Activated CD4-positive, alpha-beta T cell treated with anti-CD3 and anti-CD28 coated beads, Interleukin-10, Interleukin-2, amounts not matched to agents 100 ng/mL and 50 ng/mL, durations not matched to agents 16 hours and 8 hours (primary cell): Measurements from ENCODE around the gene CEACAM18.
"Not testable (repeated sequence)": the region's sequence is repeated elsewhere in the genome, so short reads cannot be mapped to it uniquely, and the experiment has no call there.

Source experiments
- DNase-seq: peaks from one replicate; pipeline ENCODE4 v3.0.0-alpha.2; 2020

The CEACAM18 gene

DNA sequence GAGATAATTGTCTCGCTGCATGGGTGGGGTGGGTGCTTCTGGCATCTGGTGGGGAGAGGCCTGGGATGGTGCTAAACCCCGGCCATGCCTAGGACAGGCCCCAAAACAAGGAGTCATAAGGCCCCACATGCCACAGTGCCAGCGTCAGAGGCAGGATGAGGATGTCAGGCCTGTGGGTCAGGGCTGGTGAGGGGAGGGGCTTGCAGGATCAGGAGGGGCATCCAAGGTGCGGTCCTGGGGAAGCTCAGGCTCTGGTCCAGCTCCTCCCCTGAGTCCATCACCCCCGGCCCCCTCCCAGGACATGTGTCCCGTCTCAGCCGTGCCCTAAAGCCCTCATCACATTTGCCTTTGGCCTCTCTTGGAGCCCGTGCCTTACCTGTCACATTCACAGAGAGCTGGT, 22.6 kb downstream of the CEACAM18 start:
- not testable (repeated sequence) for DNase-seq

DNA sequence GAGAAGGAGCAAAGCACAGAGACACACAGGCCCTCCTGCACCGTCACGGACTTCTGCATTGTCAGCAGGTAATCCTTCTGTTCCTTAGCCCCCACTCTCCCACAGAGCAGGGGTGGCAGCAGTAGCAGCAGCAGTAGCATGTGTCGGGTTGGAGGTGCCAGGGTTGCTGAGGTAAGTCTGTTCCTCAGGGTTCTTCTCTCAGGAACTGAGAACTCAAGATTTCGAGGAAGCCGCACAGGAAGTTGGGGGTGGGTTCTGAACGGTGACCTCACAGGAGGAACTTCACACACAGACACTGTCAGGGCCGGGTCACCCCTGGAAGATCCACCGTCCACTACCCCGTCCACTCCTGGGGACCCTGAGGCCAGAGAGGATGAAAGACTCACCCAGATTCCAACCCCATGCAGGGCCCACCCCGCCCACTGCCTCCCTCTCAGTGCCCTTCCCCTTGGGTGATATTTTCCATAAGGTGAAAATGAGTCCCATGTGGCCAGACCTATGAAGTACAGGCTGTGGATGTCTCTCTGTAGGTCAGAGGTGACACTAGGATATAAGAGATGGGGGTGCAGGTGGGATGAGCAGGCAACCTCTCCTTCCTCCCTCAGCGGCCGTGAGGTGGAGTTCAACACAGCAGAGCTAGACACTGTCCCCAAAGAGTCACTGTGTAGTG, 23.4 kb downstream of the CEACAM18 start, which contains the start of gene SIGLEC12:
Gene SIGLEC12 (minus strand): TSS at position 207 of the 670 bp plus-strand sequence. CDS start 67 bp downstream, at position 140.
- peak; percentile 18 for DNase-seq

DNA sequence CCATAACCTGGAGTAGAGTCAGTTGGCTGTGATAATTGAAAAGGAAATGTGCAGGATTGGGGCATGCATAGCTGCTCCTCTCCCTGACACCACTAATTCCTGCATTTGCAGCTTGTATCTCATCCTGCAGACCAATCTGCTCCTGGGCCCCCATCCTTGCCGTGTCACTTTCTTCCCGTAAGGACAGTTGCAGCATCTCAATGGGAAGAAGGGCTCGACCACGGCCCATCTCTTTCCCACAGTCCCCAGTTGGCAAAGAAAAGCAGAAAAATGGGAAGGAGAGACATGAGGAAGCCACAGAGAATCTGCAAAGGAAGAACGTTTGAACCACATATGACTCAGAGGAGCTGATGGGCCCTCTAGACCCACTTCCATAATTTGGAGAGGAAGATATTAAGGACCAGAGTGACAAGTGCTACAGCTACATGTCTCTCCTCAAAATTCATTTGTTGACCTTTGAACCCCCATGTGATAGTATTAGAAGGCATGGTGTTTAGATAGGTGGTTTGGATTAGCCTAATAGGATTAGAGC, 25.0 kb downstream of the CEACAM18 start:
- no peak for DNase-seq

DNA sequence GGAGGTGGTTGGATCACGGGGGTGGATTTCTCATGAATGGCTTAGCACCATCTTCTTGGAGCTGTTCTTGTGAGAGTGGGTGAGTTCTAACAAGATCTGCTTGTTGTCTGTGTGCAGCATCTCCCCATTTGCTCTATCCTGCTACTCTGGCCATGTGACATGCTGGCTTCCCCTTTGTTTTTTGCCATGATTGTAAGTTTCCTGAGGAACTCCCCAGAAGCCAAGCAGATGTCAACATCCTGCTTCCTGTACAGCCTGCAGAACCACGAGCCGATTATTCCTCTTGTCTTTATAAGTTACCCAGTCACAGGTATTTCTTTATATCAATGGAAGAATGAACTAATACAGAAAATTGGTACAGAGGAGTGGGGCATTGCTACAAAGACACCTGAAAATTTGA, 25.6 kb downstream of the CEACAM18 start:
- no peak for DNase-seq

DNA sequence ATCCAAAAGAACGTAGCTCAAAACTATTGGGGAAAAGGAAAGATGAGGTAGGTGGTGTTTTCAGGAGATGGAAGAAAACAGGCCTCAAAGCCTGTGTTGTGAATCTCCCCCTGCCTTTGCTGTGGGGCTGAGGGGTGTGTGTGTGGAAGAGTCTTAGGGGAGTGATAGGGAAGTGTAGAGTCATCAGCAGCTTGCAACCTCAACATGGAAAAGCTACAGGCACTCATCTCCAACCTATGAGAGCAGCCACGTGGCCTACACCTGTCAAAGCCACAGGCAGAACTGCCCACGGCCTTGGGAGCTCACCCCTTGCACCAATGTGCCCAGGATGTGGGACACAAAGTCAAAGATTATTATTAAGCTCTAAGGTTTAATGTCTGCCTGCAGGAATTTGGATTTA, 27.6 kb downstream of the CEACAM18 start:
- DNase-seq: no peak

DNA sequence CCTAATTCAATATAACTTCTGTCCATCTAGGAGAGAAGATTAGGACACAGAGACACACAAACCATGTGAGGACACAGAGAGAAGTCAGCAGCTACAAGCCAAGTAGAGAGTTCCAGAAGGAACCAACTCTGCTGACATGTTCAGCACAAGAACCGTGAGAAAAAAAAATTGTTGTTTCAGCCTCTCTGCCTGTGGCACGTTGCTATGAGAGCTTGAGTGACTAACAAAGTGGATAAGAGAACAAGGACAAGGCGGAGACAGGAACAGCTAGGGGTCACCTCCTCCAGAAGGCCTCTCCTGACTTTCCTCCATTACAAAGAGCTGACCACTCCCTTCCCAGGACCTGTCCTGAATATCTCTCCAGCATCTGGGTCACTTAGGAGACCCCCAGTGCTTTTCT, 28.9 kb downstream of the CEACAM18 start:
- DNase-seq: no peak

DNA sequence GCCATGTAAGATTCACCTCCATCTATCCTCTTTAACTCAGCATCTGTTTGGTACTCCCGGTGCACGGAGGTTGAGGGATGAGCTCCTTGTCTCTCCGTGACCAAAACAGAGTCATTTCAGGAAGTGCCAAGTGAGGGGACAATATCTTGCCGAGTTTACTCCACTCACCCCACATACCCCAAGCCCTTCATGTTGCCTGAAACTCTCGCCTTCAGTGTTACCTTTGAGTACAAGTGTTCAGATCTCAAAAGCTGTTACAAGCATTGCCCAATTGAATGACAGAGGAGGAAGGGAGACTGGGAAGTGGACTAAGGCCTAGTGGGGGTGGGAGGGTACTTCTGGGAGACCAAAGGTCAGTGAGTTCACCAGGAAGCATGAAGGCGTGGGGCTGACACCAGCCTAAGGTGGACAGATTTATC, 29.3 kb downstream of the CEACAM18 start:
- no peak for DNase-seq

DNA sequence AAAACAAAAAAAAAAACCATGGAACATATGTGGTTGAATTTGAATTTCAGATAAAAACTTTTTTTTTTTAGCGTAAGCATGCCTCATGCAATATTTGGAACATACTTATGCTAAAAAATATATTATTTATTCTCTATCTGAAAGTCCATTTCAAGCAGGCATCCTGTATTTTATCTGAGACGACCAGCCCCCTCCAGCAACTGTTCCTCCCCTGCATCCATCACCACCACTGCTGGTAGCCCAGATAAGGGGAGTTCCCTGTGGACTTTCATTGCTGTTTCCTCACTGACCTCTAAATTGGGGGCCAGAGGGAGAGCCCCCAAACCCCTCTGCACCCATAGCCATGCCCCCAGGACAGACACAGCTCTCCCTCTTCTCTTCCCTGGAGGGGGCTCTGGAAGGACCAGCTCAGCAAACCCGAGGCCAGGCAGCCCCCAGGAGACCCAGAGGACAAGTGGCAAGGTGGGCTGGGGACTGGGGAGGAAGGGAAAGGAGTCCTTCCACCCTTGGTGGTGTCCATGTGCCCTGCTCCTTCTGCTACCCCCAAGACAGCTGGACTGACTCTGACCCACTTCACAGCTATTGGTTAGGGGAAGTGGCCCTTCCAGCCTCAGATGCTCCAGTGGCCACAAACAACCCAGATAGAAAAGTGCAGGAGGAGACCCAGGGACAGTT, 29.9 kb downstream of the CEACAM18 start:
- no peak for DNase-seq

DNA sequence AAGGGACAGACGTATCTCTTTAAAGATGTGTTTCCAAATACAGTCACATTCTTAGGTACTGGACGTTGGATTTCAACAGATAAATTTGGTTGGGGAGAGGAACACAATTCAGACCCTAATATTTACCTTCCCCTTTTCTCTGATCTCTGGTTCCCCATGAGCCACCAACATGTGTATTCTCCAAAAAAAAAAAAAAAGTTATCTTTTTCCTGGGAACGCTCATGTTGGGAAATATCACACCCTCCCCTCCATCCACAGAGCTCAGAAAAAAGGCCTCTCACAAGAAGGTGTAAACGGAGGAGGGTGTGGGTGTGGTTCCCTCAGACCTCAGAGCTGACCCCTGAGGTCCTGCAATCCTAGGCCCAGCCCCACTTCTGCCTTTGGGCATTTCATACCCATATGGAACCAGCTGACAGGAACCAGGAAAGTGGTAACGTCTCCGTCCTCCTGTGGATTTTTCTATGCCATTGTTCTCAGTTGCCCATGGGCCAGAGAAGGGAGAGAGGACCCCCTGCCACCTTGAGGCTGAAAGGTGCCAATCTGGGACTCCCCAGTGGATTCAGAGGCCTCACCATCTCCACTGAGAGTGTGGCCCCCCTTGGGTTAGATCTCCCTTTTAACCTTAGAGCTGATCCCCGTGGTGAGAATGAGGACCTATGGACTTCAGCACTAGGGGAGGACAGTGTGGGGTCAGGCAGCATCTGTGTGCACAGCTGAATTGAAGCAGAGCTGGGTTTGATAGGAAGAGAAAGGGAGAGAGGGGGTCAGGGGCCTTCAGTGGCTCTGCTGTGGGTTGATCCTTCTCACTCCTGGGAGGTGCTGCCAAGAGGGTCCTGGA, 31.7 kb downstream of the CEACAM18 start:
- no peak for DNase-seq

DNA sequence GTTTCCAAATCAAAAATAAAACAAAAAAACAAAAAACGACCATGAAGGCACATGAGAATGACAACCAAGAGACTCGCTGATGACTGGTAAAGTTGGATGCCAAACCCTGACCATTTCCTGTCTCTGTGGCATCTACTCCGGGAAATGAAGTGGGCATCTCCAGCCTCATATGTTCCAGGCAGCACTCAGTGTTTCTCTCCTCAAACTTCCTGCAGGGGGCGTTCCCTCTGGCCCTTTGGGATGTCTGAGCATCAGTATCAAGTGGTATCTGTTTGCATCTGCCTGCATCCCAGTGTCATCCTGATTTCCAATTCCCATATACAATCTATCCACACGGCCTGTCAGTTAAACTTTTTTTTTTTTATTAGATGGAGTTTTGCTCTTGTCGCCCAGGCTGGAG, 33.0 kb downstream of the CEACAM18 start:
- DNase-seq: peak; percentile 8

DNA sequence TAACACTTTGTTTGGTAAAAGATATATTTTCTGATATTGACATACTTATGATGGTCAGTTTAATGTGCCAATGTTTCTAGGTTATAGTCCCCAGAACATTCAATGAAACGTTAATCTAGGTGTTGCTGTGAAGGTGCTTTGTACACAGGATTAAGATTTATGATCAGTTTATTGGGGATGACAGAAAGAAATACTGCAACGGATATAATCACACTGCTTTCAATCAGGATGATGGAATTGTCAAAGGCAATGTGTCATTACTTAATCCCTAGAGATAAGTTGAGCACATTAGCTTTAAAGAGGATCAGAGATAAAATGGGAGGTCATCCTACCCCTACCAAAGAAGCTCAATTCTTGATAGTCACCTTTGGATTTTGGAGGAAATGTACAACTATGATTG, 35.6 kb downstream of the CEACAM18 start:
- no peak for DNase-seq

DNA sequence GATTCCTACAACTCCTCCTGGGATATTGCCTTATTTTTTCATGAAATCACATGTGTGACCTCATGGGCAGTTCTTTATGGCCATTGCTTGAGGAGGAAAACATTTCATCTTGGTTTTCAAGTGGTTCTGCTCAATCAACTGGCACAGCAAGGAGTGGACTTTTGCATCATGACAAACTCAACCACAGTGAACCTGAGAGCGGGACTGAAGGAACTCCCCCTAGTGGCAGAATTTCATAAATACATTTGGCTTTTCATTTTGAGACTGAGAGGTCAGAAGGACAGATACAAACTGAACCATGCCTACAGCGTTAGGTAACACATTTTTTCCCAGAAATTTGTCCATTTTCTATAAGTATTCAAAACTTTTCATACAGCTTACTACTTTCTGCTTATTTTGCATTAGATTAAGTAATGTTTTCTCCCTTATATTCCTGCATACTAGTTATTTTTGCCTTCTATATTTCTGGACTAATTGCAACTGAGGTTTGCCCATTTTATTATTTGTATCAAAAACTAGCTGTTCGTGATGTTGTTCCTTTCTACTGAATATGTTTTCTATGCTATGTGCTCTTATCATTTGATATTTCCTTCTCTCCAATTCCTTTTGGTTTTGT, 36.6 kb downstream of the CEACAM18 start:
- peak; percentile 65 for DNase-seq

DNA sequence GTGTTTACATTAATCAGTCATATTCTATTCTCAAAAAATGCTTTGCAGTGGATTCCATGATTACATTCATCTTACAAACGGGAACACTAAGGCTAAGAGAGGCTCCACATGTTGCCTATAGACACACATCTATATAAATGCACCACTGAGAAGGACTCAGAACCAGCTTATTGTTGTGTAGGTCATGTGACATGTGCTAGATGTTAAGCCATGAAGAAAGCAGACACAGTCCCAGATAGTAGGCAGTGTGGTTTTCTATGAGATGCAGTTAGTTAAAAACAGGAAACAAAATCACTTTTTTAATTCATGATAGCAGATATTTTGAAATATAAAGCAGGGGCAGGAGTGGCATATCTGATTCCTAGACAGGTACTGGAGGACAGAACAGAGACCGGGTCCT, 42.4 kb downstream of the CEACAM18 start:
- no peak for DNase-seq

DNA sequence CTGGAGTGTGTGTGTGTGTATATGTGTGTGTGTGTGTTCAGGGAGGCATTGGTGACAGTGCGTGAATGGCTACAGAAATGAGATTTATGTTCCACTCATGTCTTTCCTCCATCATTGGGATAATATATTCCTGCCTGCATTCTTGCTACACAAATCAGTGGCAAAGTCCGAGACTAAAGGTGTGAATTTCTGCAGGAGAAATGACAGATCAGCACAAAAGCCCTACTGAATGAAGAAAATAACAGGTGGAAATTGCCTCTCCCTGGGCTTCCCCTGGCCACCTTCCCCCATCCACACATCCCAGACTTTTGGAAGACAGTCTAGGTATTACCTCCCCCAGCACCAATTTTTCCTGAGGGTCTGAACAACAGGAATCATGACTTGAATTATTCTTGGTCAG, 43.0 kb downstream of the CEACAM18 start:
- DNase-seq: no peak

DNA sequence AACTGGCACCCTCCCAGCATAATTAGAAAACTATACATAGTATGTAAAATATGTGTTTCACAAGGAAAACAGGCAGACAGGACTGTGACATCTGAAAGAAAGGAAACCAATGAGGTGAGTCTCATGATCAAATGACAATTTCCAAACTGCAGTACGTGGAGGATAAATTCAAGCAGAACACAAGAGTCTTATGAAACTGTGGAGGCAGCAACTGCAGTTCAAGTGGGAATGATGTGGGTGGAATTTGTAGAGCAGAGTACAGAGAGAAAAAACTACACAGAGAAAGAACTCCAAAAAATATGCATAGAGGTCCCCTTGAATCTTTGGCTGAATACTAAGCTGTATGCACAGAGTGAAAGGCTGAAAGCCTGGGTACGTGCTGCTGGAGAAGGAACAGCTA, 43.4 kb downstream of the CEACAM18 start:
- DNase-seq: no peak

DNA sequence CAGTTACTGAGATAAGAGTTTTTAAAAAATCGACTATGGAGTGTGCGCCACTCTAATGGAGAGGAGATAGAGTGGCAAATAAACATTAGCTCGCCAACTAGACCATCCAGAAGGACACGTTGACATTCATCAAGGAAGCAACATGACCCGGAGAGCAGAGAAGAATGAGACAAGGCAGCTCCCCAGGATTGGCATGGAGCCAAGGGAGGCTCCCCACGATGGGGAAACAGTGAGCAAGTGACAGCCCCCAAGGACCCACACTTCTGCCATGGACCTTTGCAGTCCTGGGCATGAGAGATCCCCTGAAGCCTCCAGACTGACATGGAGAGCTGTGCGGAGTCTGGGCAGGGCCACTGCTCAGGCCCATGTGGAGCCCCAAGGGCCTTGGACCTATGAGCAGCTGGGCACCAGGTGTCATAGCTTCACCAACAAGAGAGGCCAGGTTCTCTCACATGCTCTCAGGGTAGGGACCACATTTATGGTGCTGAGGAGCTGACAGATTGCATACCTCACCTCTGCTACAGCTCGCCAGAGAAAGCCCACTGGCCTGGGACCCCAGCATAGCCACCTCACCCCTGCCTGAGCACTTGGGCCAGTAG, 46.4 kb downstream of the CEACAM18 start:
- DNase-seq: no peak

DNA sequence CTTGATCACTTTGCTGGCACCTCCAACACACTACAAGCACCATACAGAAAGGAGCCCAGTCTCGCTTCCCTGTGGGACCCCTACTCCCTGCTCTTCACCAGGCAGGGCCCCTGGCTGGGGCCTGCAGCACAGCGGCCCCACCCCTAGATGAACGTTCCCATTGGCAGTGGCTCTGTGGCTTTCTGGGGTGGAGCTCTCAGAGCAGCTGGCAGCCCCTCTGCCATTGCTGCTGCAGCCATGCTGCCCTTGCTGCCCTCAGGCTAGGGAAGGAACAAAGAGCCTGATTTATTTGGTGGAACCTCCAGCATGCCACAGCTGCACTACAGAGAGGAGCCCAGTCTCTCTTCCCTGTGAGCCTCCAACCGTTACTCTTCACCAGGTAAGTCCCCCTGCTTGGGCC, 47.3 kb downstream of the CEACAM18 start:
- no peak for DNase-seq

DNA sequence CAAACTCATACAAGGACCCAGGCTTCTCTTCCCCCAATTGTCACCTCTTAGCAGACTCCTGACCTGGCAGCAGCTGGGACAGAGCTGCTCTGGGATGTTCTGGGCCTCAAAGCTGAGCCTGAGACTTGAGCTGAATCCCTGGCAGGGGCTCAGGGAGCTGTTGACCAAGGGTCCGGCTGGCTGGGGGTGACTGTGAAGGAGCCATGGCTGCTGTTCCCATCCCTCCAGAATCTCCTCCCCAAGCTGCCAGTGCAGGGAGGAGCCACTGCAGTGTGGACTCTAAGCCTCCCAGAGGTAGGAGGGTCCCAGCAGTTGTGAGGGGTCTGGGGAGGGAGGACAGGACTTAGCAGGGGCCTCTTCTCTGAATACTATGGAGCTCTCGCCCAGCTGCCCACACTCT, 51.0 kb downstream of the CEACAM18 start:
- DNase-seq: no peak

DNA sequence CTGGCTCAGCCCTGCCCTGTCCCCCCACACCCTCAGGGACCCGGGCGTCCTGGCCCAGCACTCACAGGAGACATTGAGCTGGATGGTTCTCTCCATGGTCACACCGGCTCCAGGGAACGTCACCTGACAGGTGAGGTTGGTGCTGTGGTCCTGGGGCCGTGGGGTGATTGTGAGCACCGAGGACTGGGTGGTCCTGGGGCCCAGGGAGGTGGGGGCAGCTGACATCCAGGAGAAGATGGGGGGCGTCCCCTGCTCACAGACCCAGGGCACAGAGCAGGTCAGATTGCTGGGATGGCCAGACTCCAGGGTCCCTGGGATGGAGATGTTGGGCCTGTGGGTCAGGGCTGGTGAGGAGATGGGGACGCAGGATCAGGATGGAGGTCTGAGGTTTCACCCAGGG, 52.3 kb downstream of the CEACAM18 start:
- DNase-seq: no peak

DNA sequence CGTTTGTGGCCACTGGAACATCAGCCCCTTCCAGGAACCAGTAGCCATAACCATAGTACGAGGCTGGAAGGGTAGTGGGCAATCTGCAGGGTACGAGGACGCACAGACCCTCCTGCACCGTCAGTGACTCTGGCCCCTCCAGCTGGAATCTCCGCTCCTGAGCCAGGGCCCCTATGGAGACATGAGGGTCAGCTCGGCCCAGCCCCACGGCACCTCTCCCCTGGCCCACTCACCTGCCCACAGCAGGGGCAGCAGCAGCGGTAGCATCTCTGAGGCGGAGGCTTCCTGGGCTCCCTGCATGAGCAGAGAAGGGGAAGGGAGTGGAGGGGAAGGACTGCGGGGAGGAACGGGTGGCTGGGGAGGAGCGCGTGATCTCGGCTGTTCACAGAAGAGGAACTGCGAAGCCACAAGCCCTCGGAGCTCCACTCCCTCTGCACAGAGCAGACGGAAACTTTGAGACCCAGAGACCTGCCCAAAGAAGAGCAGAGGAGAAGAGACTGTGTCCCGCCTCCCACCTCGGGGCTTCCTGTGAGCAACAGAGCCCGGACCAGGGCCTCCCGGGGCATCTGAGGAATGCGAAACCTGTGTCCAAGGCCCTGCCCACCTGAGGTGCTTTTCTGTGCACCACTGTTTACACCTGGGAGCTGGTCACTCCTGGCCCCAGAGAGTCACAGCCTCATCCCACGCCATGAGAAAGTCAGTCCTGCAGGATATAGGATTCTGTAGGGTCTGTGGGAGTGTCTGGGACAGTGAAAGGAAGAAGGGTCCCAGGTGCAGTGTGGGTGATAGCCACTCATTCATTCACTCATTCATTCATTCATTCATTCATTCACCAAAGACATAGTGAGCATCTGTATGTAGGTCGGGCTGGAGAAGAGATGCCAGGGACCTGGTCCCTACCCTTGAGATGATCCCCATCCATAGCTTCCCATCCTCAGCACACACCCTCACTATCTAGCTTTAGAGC, 53.3 kb downstream of the CEACAM18 start, which contains the start of gene SIGLEC6:
Gene SIGLEC6 (minus strand): TSS at position 322 of the 967 bp plus-strand sequence. CDS start 22 bp downstream, at position 300.
- DNase-seq: no peak

DNA sequence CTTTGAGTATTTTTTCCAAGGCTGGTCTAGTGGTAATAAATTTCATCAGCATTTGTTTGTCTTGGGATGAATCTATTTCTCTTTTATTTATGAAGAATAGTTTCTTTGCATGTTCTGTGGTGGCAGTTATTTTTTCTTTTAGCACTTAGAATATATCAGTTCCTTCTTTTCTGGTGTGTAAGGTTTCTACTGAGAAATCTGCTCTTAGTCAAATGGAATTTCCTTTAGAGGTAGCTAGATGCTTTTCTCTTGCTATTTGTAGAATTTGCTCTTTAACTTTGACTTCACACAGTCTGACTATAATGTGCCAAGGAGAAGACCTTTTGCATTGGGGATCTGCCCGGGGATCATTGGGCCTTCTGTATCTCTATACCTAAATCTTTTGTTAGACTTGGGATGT, 57.2 kb downstream of the CEACAM18 start:
- no peak for DNase-seq
